Pons (tissue), 1 donor: ENCODE results near the gene GPR15LG.

Experiments used
- DNase-seq: peaks from one replicate; pipeline ENCODE4 v3.0.0-alpha.2; 2016; ENCODE audit warnings: low spot score

Gene GPR15LG

DNA sequence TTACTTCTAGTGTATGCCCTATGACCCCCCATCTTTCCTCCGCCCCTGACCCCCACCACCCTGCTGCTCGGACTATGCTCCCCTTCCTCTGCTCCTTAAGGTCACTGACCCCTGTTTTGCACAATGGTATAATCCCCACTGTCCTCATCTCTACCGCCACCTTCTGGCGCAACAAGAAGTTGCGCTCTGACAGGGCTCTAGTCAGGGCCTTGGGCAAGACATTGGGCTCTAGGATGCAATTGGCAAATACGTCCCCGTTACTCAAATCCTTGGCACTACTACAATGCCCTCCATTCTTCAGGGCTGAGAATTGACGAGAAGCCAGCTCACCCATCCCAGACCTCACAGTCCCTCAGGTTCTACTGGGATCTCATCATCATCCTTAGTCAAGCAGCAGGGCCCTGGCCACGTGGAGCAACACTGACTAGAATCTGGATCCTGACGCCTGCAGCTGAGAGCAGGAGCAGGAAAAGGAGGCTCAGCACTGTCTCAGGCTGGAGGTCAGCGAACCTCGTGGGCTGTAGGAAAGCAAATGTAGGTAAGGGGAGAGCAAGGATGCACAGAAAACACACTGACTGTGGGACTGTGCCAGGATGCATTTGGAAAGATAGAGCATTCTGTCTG is 41.1 kb downstream of the GPR15LG start:
- DNase-seq: peak; percentile 40

- DNase-seq: no peak
These were observed 43.2 kb downstream of the GPR15LG start for GRCh38 chr10:84216834-84217233.

DNA sequence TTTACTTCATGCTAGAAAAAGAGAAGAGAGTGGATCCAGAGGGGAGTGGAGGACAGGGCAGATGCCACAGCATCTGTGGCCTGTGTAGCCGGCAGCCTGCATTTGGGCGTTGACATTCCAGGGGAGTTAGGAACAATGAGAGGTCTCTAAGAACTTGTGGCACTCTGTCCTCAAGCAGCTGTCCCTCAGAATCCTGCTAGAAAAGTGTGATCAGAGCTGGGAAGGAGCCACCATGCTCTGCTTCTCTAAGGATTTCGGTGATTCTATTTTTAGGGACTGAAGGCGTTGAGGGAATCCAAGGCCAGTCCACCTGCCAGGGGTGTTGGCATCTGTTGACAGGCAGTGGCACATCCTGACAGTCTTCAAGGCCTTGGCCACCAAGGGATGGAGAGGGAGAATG is 44.1 kb downstream of the GPR15LG start:
- no peak for DNase-seq

DNA sequence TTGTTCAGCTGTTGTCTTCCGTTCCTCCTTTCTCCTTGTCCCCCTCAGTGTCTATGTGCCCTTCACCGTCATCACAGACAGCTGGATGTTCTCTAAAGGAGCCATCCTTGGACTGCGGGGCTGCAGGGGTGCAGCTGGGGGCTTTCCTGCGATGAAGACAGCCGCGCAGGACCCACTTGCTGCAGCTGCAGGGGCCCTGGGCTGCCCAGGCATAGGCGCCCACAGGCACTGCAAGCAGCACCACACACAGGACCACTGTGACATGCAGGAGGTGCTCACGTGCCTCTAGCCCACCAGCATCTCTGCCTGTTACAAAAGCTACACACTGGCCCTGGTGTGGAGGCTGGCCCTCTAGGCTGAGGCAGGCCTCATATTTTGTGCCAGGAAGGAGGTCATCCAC is 48.3 kb downstream of the GPR15LG start:
- DNase-seq: no peak

GRCh38 chr10:84224411-84225028 is 50.9 kb downstream of the GPR15LG start:
- no peak for DNase-seq

GRCh38 chr10:84225427-84226173 is 52.0 kb downstream of the GPR15LG start, which contains the start of gene LRIT2:
Gene LRIT2 (minus strand): TSS chr10:84225544. CDS start chr10:84225520, 24 bp downstream.
- DNase-seq: no peak

GRCh38 chr10:84226616-84227015 is 53.0 kb downstream of the GPR15LG start:
- DNase-seq: no peak

DNA sequence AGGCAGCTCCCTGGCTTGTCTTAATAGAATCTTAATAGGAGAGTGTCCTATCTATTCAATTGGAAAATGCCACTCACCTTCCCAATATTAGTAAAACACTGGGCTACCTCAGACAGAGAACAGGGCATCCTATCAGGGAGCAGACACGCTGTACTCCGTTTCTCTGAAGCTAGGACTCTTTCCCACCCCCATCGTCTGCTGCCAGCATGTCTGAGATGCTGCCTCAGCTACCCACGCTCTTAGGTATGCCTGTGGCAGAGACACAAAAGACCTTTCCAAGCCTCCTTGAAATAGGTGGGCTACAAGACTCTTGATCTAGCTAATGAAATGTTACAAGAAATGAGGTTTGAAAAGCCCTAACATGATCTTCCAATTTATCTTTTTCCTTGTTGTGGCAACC is 54.2 kb downstream of the GPR15LG start:
- DNase-seq: no peak

- no peak for DNase-seq
These were observed 56.8 kb downstream of the GPR15LG start for GRCh38 chr10:84230359-84230758.

GRCh38 chr10:84232376-84232775 is 58.8 kb downstream of the GPR15LG start:
- no peak for DNase-seq

- DNase-seq: no peak
These were observed 60.3 kb downstream of the GPR15LG start for GRCh38 chr10:84233940-84234339.

- no peak for DNase-seq
These were observed 60.9 kb downstream of the GPR15LG start for GRCh38 chr10:84234479-84234878.
